GM12874 (cell line): ENCODE measurements around the gene RUVBL1.

Source experiments
- TF ChIP-seq, protein P1 (sequence below): IDR thresholded peaks from 2 replicates; pipeline ENCODE4 v1.5.1; 2011; ENCODE audit warnings: low read depth, mild to moderate bottlenecking, control low read depth, low read length, moderate library complexity; ENCODE audit not compliant: insufficient read depth

RUVBL1 gene

DNA sequence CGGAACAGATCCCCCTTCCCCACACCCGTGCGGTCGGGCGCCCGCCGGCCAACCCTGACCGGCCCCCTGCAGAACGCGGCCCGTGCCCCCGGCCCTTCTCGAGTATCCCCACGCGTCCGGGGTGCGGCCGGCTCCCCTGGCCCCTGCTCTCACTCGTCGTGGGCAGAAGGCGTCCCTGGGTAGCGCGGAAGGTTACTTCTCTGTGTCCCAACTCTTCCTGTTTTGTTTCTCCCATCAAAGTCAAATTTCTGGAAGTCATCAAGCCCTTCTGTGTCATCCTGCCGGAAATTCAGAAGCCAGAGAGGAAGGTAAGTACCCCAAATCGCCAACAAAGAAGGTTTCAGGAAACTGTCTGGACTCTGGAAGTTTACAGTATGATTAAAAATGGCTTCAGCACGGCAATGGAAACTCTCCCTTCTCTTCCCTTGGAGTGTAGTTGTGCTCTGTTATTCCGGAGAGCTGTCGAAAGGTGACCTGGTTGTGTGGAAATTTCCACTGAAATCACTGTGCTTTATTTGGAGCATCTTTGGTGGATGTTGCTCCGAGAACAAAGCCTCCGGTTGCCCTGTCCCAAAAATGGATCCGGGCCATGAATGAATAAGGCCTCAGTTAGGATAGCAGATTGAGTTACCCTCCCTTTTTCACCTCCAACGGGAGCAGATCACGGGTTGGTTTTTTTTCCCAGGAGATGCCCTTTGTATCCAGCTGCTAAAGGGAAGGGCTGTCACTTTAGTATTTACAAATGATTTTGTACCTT, 70.8 kb downstream of the RUVBL1 start:
- TF ChIP-seq, protein P1, sequence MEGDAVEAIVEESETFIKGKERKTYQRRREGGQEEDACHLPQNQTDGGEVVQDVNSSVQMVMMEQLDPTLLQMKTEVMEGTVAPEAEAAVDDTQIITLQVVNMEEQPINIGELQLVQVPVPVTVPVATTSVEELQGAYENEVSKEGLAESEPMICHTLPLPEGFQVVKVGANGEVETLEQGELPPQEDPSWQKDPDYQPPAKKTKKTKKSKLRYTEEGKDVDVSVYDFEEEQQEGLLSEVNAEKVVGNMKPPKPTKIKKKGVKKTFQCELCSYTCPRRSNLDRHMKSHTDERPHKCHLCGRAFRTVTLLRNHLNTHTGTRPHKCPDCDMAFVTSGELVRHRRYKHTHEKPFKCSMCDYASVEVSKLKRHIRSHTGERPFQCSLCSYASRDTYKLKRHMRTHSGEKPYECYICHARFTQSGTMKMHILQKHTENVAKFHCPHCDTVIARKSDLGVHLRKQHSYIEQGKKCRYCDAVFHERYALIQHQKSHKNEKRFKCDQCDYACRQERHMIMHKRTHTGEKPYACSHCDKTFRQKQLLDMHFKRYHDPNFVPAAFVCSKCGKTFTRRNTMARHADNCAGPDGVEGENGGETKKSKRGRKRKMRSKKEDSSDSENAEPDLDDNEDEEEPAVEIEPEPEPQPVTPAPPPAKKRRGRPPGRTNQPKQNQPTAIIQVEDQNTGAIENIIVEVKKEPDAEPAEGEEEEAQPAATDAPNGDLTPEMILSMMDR, result no peak

DNA sequence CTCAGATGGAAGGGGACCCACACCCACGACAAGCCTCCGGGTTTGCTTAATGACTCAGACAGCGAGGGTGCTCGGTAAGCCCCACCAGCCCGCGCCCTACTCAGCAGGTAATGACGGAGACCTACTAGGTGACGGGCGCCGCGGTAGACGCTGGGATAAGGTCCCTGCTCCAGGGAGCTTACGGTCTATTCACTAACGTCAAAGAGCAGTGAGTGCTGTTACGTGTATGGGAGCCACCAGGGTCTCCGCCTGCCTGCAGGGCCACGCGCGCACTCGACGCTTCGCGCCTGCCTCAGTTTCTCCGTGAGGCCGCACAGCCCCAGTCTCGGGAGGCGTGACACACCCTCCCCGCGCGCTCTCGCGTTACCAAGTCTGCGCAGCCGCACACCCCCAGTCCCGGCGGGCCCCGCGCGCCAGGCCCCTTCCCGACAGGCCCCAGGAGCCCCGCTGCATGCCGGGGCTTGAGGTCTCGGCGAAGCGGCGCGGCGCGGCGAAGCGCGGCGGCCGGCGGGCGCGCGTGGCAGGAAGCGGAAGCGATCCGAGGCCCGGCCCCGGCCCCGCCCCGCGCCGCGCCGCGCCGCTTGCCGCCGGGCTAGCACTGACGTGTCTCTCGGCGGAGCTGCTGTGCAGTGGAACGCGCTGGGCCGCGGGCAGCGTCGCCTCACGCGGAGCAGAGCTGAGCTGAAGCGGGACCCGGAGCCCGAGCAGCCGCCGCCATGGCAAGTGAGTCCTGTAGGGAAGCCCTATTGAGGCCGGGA, 71.6 kb downstream of the RUVBL1 start, which contains the start of gene SEC61A1:
SEC61A1 (plus strand) TSS at position 601 of the 758 bp plus-strand sequence; CDS start at position 717, 116 bp downstream.
- TF ChIP-seq, protein P1, result no peak

DNA sequence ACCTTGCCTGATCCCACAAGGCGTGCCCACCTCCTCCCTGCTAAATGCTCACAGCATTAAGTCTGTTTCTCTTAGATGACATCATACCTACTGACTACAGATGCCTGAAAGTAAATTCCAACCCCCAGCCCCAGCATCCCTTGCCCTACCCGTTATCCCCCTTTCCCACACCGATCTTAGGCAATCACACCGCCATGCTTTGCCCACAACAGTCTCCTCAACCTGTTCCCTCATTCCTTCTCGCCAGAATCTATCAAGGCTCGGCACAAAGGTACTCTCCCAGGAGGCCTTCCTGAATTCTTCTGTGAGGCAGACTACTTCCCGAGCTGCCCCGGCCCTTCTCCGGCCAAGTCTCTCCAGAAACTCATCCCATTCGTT, 72.2 kb downstream of the RUVBL1 start:
- TF ChIP-seq, protein P1, result no peak

DNA sequence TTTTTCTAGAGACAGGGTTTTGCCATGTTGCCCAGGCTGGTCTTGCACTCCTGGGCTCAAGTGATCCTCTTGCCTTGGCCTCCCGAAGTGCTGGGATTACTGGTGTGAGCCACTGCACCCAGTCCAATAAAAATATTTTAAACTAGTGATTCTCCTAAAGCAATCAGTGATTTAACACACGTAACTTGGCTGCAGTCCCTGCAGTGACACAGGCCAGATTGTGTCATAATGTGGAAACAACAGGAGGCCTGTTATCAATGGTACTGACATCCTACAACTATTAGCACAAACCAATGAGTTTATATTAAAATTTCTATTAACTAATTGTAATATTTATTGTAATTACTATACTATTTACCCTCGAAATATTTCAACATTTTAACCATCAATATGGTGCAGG, 73.0 kb downstream of the RUVBL1 start:
- TF ChIP-seq, protein P1, result no peak

DNA sequence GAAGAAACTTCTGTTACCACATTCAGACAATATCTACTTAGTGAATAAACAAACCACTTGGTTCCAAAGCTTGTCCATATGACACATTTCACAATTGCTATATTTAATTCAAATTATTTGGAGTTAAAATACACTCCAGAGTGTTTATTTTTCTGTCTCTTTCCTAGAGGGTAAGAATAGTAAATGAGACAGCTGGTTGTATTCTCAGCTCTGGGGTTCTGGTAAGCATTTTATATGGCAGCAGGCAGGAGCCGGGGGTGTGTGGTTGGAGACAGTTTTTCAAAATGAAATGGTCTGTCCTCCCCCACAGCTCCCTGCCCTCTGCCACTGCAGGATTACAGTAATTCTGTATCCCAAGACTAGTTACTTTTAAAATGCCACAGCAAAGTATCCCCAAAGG, 82.3 kb downstream of the RUVBL1 start:
- TF ChIP-seq, protein P1, result no peak

DNA sequence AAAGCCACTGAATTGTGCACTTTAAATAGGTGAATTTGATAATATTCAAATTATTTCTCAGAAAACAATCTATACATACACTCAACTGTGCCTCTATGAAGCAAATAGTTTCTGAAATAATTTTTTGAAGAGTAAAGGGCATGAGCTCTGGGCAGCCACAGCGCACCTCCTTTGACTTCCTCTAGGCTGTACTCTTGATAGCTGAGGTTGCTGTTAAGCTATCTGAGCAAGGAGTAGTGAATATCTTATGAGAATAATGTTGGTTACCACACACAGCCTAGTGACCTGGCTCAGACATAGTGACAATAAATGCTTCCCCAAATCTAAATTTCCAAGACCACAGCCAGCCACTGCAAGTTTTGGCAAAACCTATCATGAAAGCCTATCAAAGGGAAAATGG, 83.0 kb downstream of the RUVBL1 start:
- TF ChIP-seq, protein P1, result no peak

DNA sequence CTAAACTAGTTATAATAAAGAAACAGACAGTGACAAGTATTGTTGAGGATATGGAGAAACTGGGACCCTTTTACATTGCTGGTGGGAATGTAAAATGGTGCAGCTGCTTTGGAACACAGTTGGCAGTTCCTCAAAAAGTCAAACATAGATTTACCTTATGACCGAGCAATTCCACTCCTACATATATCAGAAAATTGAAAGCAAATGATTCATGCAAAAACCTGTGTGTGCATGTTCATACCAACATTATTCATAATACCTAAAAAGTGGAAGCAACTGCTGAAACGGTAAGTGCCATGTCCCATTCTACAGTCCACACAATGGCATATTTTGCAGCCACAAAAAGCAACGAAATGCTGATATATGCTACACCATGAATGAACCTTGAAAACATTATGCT, 83.6 kb downstream of the RUVBL1 start:
- TF ChIP-seq, protein P1, result no peak
